ENCODE measurements around the gene MAFF. TPM values are rescaled to one million over a fixed set of nuclear protein-coding genes. Genes with fewer than 3 reads are reported as not detected.
A peak's percentile ranks its signal among the peaks of the same experiment; 100 is the strongest.

The MAFF gene
- total and polyA plus RNA-seq, 9 of the 15 experiments (the other 6 are each of a cell fraction or from before 2014, with no cell fraction given) = 0.51 to 8.0 (median 5.4) TPM

- TF ChIP-seq ZNF639 (CRISPR knock-in tag; conservative IDR thresholded peaks at IDR 0.05 in 1 of 2, IDR thresholded peaks at IDR 0.05 in 1 of 2) (0 out of 4 replicates have a peak, but pooled peaks of 1 of the 2 experiments have one; percentile 31), BRD4 (IDR thresholded peaks at IDR 0.05) (no peak), POU5F1 (IDR thresholded peaks at IDR 0.05; ENCODE audit: borderline replicate concordance, low read depth, low read length, partially characterized antibody) (no peak), SREBF1 (IDR thresholded peaks at IDR 0.05; ENCODE audit: borderline replicate concordance, low read depth, low read length) (no peak), ZNF23 (CRISPR knock-in tag; IDR thresholded peaks at IDR 0.05) (no peak)
These were observed 38.6 kb upstream of the MAFF start (continued) for GRCh38 chr22:38162881-38163843.

- no peak overlapping the region for H3K4me3 ChIP-seq
- H3K4me1 ChIP-seq (replicated peaks in 1 of 2; ENCODE audit: control insufficient read depth in 2 of 2, insufficient read depth in 2 of 2, low read length in 2 of 2) = peaks cover 35 to 54% of the 10 kb centered on the region in 2 experiments
- peak; percentile 91 for FAIRE-seq
- no peaks in the 10 kb centered on the region for H3K79me2 ChIP-seq (ENCODE audit: control insufficient read depth, insufficient read depth, low read length)
- no peaks in the 10 kb centered on the region for H3K27me3 ChIP-seq (ENCODE audit: control insufficient read depth in 2 of 2, insufficient read depth in 2 of 2, low read length in 2 of 2)
- DNase-seq (ENCODE audit: extremely low read depth in 1 of 4, low spot score in 3 of 4) = peak; percentile 56 to 81 (median 80)
- no peaks in the 10 kb centered on the region for H4K20me1 ChIP-seq (replicated peaks; ENCODE audit: control insufficient read depth, insufficient read depth, low read length)
- peak overlapping the region; percentile 33 for H2AFZ ChIP-seq (ENCODE audit: low read depth, low read length)
- in situ Hi-C loops (cut with MboI) (no loop called here), intact Hi-C loops (cut with micrococcal nuclease) (no loop called here)
- WGBS (ENCODE audit: insufficient coverage, low coverage, missing lambda C conversion rate) = 5% methylated on average over 10 of the region's 13 CpGs
- CTCF ChIA-PET (ENCODE audit: low intra/inter-chr PET ratio) = no interaction called here
- BruUV-seq (replicated peaks) = no TSS peak
- H3K9ac ChIP-seq (ENCODE audit: insufficient read depth in 1 of 2, low read depth in 2 of 2, low read length in 2 of 2) = peak overlapping the region; percentile 31 to 87
- POLR2A ChIA-PET = interaction anchor here (1.4 to 1.9 kb wide), 2 partner anchors 12 to 38 kb away, joined by 4 to 5 read pairs; partner anchors contain the start of gene MAFF
- H3K4me2 ChIP-seq (ENCODE audit: insufficient read depth, low read length) = peak overlapping the region; percentile 48; the same call in 1 of the 2 replicates
- no peaks in the 10 kb centered on the region for H3K9me3 ChIP-seq (replicated peaks; ENCODE audit: control insufficient read depth, insufficient read depth, low read depth, low read length)
- ATAC-seq = peak; percentile 66
- no peaks in the 10 kb centered on the region; the same call in 2 of the 3 replicates for H3K36me3 ChIP-seq (ENCODE audit: control insufficient read depth, insufficient read depth, low read length)
- peak overlapping the region; percentile 63 for H3K27ac ChIP-seq (ENCODE audit: extremely low read depth, low read depth, low read length)
- H3K9me1 ChIP-seq (ENCODE audit: control insufficient read depth, insufficient read depth, low read length) = no peaks in the 10 kb centered on the region
- TF ChIP-seq CHCHD3 (CRISPR knock-in tag; IDR thresholded peaks at IDR 0.05) (no peak), RBM14 (IDR thresholded peaks at IDR 0.05; ENCODE audit: borderline replicate concordance, insufficient read depth, low read depth, low read length) (no peak), KLF13 (tag; IDR thresholded peaks at IDR 0.05; ENCODE audit: borderline replicate concordance, low read depth) (no peak), ZNF263 (CRISPR knock-in tag; IDR thresholded peaks at IDR 0.05; ENCODE audit: borderline replicate concordance) (peak; percentile 78; the same call in 1 of the 2 replicates), CXXC5 (CRISPR knock-in tag; IDR thresholded peaks at IDR 0.05) (0 out of 2 replicates have a peak, but pooled peaks have one; percentile 27), ETS1 (conservative IDR thresholded peaks at IDR 0.05; ENCODE audit: control insufficient read depth, low read depth, low read length) (no peak)
These were observed 37.8 kb upstream of the MAFF start for GRCh38 chr22:38163844-38164550.
